ENCODE results near the gene ZNF629. TPM values are rescaled to one million over a fixed set of nuclear protein-coding genes. Genes with fewer than 3 reads are reported as not detected.
A peak's percentile ranks its signal among the peaks of the same experiment; 100 is the strongest.

The ZNF629 gene
- total RNA-seq, 1 donor from 2014 or later = 5.7 TPM

DNA sequence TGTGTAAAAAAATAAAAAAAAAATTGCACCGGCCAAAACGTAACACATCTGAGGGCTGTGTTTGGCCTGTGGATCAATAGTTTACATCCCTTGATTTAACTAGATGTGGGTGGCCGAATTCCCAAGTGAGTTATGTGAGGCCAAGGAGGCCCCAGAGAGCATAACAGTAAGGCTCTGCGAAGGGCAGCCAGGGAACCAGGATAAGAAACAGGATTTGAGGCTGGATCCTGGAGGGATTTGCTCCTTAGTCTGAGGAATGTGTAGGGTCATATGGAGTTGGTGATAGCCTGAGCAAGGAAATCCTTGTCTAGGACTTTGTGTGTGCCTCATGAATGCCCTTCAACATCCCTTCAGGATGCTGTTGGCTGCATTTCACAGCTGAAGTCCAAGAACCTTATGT, 36.8 kb downstream of the ZNF629 start:
- Histone ChIP-seq H3K9me3 (ENCODE audit: control insufficient read depth in 3 of 3, low read length in 3 of 3) (no peaks in the 10 kb centered on the region), H3K36me3 (ENCODE audit: control insufficient read depth in 3 of 3, insufficient read depth in 3 of 3, low read length in 3 of 3) (peaks cover 12 to 33% (median 30%) of the 10 kb centered on the region in 3 donors), H3K4me1 (ENCODE audit: control insufficient read depth in 3 of 3, insufficient read depth in 3 of 3, low read length in 3 of 3) (peaks cover 6 to 7% (median 7%) of the 10 kb centered on the region in 3 donors), H3K9ac (ENCODE audit: low read depth in 1 of 3, low read length in 3 of 3) (no peak overlapping the region), H3K27me3 (ENCODE audit: control insufficient read depth in 3 of 3, insufficient read depth in 3 of 3, low read length in 3 of 3) (no peaks in the 10 kb centered on the region), H3K27ac (ENCODE audit: low read depth, low read length) (no peak overlapping the region), H3K4me3 (ENCODE audit: low read length in 3 of 3) (no peak overlapping the region)

DNA sequence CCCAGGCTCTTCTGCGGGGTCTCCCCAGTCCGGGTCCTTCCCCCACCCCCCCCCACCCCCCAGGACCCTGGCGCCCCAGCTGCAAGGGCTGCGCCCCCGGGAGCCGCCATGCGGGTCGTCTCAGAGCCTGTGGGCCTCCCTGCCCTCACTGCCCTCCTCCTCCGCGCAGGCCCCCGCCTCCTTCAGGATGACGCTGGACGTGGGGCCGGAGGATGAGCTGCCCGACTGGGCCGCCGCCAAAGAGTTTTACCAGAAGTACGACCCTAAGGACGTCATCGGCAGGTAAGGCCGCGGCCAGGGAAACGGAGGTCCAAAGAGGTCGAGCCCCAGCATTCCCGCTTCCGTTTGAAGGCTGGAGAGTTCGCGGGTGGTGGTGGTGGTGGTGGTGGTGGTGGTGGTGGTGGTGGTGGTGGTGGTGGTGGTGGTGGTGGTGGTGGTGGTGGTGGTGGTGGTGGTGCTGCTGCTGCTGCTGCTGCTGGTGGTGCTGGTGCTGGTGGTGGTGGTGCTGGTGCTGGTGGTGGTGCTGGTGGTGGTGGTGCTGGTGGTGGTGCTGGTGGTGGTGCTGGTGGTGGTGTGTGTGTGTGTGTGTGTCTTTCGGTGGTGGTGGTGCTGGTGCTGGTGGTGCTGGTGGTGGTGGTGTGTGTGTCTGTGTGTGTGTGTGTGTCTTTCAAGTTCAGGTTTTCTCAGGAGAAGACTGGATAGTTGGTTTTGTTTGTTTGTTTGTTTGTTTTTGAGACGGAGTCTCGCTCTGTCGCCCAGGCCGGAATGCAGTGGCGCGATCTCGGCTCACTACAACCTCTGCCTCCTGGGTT, 38.2 kb downstream of the ZNF629 start:
- H3K4me1 ChIP-seq (ENCODE audit: control insufficient read depth in 3 of 3, insufficient read depth in 3 of 3, low read length in 3 of 3) = peaks cover 6 to 7% (median 7%) of the 10 kb centered on the region in 3 donors
- H3K27me3 ChIP-seq (ENCODE audit: control insufficient read depth in 3 of 3, insufficient read depth in 3 of 3, low read length in 3 of 3) = no peaks in the 10 kb centered on the region
- peak overlapping the region; percentile 75 to 86 (median 83) for H3K4me3 ChIP-seq (ENCODE audit: low read length in 3 of 3)
- peaks cover 6 to 26% (median 25%) of the 10 kb centered on the region in 3 donors for H3K36me3 ChIP-seq (ENCODE audit: control insufficient read depth in 3 of 3, insufficient read depth in 3 of 3, low read length in 3 of 3)
- H3K9me3 ChIP-seq (ENCODE audit: control insufficient read depth in 3 of 3, low read length in 3 of 3) = no peaks in the 10 kb centered on the region
- peak overlapping the region; percentile 62 to 77 (median 65) for H3K9ac ChIP-seq (ENCODE audit: low read depth in 1 of 3, low read length in 3 of 3)
- no peak overlapping the region for H3K27ac ChIP-seq (ENCODE audit: low read depth, low read length)

DNA sequence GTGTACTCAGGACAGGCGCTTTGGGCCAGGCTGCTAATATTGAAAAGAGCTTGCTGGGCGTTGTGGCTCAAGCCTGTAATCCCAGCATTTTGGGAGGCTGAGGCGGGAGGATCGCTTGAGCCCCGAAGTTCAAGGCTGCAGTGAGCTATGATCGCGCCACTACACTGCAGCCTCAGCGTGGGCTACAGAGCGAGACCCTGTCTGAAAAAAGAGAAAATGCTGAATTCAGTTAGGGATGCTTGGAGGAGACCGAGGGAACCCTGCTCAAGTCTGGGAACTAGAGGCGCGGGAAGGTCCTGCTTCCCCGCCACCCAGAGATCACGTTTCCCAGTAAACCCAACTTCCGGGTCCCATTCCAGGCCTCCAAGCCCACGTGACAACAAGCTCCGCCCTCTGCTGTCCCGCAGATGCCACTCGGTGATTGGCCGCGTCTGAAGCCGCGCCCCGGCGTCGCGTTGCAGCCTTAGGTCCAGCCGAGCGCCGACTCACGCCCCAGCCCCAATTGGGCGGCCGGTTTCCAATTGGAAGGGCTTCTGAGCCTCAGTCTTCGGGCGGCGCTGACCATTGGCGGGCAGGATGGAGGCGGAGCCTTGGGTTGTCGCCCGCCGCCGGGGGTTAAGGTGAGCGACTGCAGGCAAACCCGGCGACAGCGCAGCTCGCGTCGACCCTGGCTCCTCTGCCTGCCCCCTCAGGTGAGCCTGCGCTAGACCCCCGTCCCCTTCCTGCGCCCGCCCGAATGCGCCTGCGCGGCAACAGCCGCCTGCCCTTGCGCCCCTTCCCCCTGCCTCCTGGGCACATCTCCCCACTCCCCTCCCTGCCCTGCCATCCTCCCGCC, 39.0 kb downstream of the ZNF629 start, which contains the start of gene PHKG2:
PHKG2 (plus strand) TSS at position 627 of the 835 bp plus-strand sequence. CDS start 396 bp downstream, outside the sequence.
- Histone ChIP-seq H3K9me3 (ENCODE audit: control insufficient read depth in 3 of 3, low read length in 3 of 3) (no peaks in the 10 kb centered on the region), H3K36me3 (ENCODE audit: control insufficient read depth in 3 of 3, insufficient read depth in 3 of 3, low read length in 3 of 3) (peaks cover 13 to 22% (median 17%) of the 10 kb centered on the region in 3 donors), H3K27me3 (ENCODE audit: control insufficient read depth in 3 of 3, insufficient read depth in 3 of 3, low read length in 3 of 3) (no peaks in the 10 kb centered on the region), H3K27ac (ENCODE audit: low read depth, low read length) (peak within 1 kb of the TSS; percentile 73), H3K4me3 (ENCODE audit: low read length in 3 of 3) (peak within 1 kb of the TSS; percentile 82 to 86 (median 85)), H3K9ac (ENCODE audit: low read depth in 1 of 3, low read length in 3 of 3) (peak within 1 kb of the TSS; percentile 62 to 78 (median 72)), H3K4me1 (ENCODE audit: control insufficient read depth in 3 of 3, insufficient read depth in 3 of 3, low read length in 3 of 3) (peaks cover 6 to 7% (median 7%) of the 10 kb centered on the region in 3 donors)

DNA sequence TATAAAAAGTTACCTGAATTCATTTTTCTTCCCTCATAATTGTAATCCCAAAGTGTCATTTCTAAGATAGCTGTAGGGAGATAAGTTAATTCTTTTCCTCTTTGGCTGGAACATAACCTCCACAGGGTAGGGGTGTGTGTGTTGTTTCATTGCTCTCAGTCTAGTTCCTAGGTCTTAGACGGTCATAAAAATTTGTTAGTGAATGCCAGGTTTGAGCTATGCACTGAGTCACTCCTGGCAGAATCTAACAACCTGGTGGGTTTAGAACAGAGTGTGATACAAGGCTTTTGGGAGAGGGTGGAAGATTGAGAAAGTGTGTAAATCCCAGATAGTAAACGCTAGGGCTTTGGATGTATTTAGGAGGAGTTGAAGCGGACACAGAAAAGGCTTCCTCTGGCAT, 39.7 kb downstream of the ZNF629 start:
- Histone ChIP-seq H3K36me3 (ENCODE audit: control insufficient read depth in 3 of 3, insufficient read depth in 3 of 3, low read length in 3 of 3) (peaks cover 13 to 19% (median 13%) of the 10 kb centered on the region in 3 donors), H3K4me3 (ENCODE audit: low read length in 3 of 3) (peak overlapping the region; percentile 82 to 86 (median 85)), H3K9me3 (ENCODE audit: control insufficient read depth in 3 of 3, low read length in 3 of 3) (no peaks in the 10 kb centered on the region), H3K27me3 (ENCODE audit: control insufficient read depth in 3 of 3, insufficient read depth in 3 of 3, low read length in 3 of 3) (no peaks in the 10 kb centered on the region), H3K9ac (ENCODE audit: low read depth in 1 of 3, low read length in 3 of 3) (peak overlapping the region in 2 of 3 donors; percentile 51 to 78), H3K27ac (ENCODE audit: low read depth, low read length) (peak overlapping the region; percentile 73), H3K4me1 (ENCODE audit: control insufficient read depth in 3 of 3, insufficient read depth in 3 of 3, low read length in 3 of 3) (peaks cover 6 to 7% (median 7%) of the 10 kb centered on the region in 3 donors)

DNA sequence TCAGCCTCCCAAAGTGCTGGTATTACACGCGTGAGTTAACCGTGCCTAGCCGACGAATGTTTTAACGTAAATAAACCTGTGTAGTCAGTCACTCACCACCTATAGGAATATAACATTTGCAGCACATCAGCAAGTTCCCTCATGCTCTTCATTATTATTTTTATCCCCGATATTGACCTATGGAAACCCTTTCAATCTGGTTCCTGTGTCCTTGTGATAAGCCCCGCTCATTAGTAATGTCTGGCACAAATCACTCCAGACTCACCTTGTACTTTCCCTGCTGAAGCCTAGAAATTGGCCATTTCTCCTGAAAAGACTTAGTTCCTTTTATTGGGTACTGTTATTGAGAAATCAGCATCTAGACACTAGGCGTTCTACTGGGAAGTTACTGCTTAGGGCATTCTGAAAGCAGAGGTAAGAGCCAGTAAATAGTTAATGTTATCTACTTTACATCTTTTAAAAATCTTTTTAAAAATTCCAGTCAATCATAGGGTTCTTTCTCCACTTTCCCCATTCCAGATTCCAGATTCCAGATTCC, 40.3 kb downstream of the ZNF629 start:
- Histone ChIP-seq H3K9me3 (ENCODE audit: control insufficient read depth in 3 of 3, low read length in 3 of 3) (no peaks in the 10 kb centered on the region), H3K4me1 (ENCODE audit: control insufficient read depth in 3 of 3, insufficient read depth in 3 of 3, low read length in 3 of 3) (peaks cover 6 to 8% (median 7%) of the 10 kb centered on the region in 3 donors), H3K9ac (ENCODE audit: low read depth in 1 of 3, low read length in 3 of 3) (no peak overlapping the region), H3K36me3 (ENCODE audit: control insufficient read depth in 3 of 3, insufficient read depth in 3 of 3, low read length in 3 of 3) (peaks cover 13 to 19% (median 18%) of the 10 kb centered on the region in 3 donors), H3K27me3 (ENCODE audit: control insufficient read depth in 3 of 3, insufficient read depth in 3 of 3, low read length in 3 of 3) (no peaks in the 10 kb centered on the region), H3K27ac (ENCODE audit: low read depth, low read length) (no peak overlapping the region), H3K4me3 (ENCODE audit: low read length in 3 of 3) (no peak overlapping the region)

DNA sequence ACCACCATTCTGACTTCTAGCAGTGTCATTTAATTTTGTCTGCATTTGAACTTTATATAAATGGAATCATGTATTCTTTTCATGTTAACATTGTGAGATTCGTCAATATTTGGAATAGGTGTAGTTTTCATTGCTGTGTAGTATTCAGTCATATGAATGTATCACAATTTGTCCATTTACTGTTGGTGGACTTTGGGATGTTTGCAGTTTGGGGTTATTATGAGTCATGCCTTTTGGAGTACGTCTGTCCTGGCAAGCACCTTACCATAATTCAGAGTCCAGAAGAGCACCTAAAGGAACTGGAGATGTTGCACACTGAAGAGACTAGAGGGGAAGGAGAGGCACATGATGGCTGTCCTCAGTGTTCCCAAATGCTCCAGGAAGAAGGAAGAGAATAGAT, 41.9 kb downstream of the ZNF629 start:
- Histone ChIP-seq H3K4me3 (ENCODE audit: low read length in 3 of 3) (no peak overlapping the region), H3K36me3 (ENCODE audit: control insufficient read depth in 3 of 3, insufficient read depth in 3 of 3, low read length in 3 of 3) (peaks cover 6 to 15% (median 8%) of the 10 kb centered on the region in 3 donors), H3K9me3 (ENCODE audit: control insufficient read depth in 3 of 3, low read length in 3 of 3) (no peaks in the 10 kb centered on the region), H3K27me3 (ENCODE audit: control insufficient read depth in 3 of 3, insufficient read depth in 3 of 3, low read length in 3 of 3) (no peaks in the 10 kb centered on the region), H3K4me1 (ENCODE audit: control insufficient read depth in 3 of 3, insufficient read depth in 3 of 3, low read length in 3 of 3) (peaks cover 13 to 22% (median 15%) of the 10 kb centered on the region in 3 donors), H3K27ac (ENCODE audit: low read depth, low read length) (no peak overlapping the region), H3K9ac (ENCODE audit: low read depth in 1 of 3, low read length in 3 of 3) (no peak overlapping the region)

DNA sequence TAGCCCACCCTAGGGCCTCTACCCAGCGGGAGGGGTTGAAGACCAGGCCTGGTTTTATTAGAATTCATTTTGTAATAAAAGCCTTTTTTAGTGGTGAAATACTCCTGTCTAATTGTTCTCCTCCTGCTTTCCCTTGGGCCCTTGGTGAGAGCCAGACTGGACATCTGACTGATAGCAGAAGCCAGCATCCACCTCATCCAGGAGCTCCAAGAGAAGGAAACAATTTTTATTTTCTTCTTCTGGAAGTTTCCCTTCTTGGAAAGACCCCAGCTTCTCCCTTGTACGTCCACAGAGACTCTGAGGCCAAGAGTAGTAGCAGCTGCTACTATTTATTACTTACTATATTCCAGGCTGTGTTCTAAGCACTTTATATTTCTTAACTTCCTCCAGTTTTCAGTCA, 42.8 kb downstream of the ZNF629 start:
- Histone ChIP-seq H3K4me1 (ENCODE audit: control insufficient read depth in 3 of 3, insufficient read depth in 3 of 3, low read length in 3 of 3) (peaks cover 13 to 22% (median 15%) of the 10 kb centered on the region in 3 donors), H3K36me3 (ENCODE audit: control insufficient read depth in 3 of 3, insufficient read depth in 3 of 3, low read length in 3 of 3) (peaks cover 8 to 20% (median 13%) of the 10 kb centered on the region in 3 donors), H3K4me3 (ENCODE audit: low read length in 3 of 3) (no peak overlapping the region), H3K27ac (ENCODE audit: low read depth, low read length) (peak overlapping the region; percentile 61), H3K9me3 (ENCODE audit: control insufficient read depth in 3 of 3, low read length in 3 of 3) (no peaks in the 10 kb centered on the region), H3K9ac (ENCODE audit: low read depth in 1 of 3, low read length in 3 of 3) (no peak overlapping the region), H3K27me3 (ENCODE audit: control insufficient read depth in 3 of 3, insufficient read depth in 3 of 3, low read length in 3 of 3) (no peaks in the 10 kb centered on the region)

DNA sequence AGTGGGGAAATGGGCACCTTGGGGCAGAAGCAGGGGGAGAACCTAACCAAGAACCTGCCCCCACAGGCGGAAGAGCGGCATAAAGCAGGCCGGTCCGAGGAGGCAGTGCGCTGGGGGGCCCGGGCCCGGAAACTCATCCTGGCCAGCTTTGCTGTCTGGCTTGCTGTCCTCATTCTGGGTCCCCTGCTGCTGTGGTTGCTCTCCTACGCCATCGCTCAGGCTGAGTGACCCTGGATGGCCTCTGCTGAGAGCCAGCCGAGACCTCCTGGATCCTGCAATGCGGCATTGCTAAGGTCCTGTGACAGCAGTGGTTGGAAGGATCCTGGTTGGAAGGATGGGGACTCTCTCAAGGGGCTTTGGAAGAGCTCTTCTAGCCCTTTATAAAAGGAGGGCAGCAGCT, 43.3 kb downstream of the ZNF629 start:
- Histone ChIP-seq H3K9me3 (ENCODE audit: control insufficient read depth in 3 of 3, low read length in 3 of 3) (no peaks in the 10 kb centered on the region), H3K4me3 (ENCODE audit: low read length in 3 of 3) (no peak overlapping the region), H3K4me1 (ENCODE audit: control insufficient read depth in 3 of 3, insufficient read depth in 3 of 3, low read length in 3 of 3) (peaks cover 13 to 22% (median 15%) of the 10 kb centered on the region in 3 donors), H3K27ac (ENCODE audit: low read depth, low read length) (peak overlapping the region; percentile 61), H3K27me3 (ENCODE audit: control insufficient read depth in 3 of 3, insufficient read depth in 3 of 3, low read length in 3 of 3) (no peaks in the 10 kb centered on the region), H3K36me3 (ENCODE audit: control insufficient read depth in 3 of 3, insufficient read depth in 3 of 3, low read length in 3 of 3) (peaks cover 12 to 25% (median 18%) of the 10 kb centered on the region in 3 donors), H3K9ac (ENCODE audit: low read depth in 1 of 3, low read length in 3 of 3) (no peak overlapping the region)

DNA sequence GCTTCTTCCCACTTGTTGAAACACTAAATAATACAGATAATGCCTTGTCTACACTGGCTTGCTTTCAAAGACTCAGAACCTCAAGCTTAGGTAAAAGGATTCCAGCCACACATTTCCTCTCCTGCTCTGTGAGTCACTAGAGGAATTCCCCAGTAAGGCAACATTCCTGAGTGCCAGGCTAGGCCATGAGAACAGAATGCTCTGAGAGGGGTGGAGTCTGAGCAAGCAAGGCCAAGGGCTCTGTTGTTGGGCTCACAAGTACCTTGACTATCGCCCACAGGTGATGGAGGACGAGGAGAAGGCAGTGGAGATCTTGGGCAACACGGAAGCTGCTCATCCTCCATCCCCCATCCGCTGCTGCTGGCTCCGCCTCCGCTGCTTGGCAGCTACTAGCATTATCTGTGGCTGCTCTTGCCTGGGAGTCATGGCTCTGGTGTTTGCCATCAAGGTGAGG, 45.5 kb downstream of the ZNF629 start:
- H3K9me3 ChIP-seq (ENCODE audit: control insufficient read depth in 3 of 3, low read length in 3 of 3) = no peaks in the 10 kb centered on the region
- peaks cover 7 to 15% (median 8%) of the 10 kb centered on the region in 3 donors for H3K4me1 ChIP-seq (ENCODE audit: control insufficient read depth in 3 of 3, insufficient read depth in 3 of 3, low read length in 3 of 3)
- no peak overlapping the region for H3K9ac ChIP-seq (ENCODE audit: low read depth in 1 of 3, low read length in 3 of 3)
- H3K27ac ChIP-seq (ENCODE audit: low read depth, low read length) = no peak overlapping the region
- H3K27me3 ChIP-seq (ENCODE audit: control insufficient read depth in 3 of 3, insufficient read depth in 3 of 3, low read length in 3 of 3) = no peaks in the 10 kb centered on the region
- H3K4me3 ChIP-seq (ENCODE audit: low read length in 3 of 3) = no peak overlapping the region
- peaks cover 33 to 46% (median 40%) of the 10 kb centered on the region in 3 donors for H3K36me3 ChIP-seq (ENCODE audit: control insufficient read depth in 3 of 3, insufficient read depth in 3 of 3, low read length in 3 of 3)
